8988T (cell line): Measurements from ENCODE around the gene RCAN3.

Experiments used
- DNase-seq: peaks from one replicate; pipeline ENCODE4 v3.0.0; 2011

The RCAN3 gene

GRCh38 chr1:24586119-24586518 is 83.5 kb downstream of the RCAN3 start:
- DNase-seq, result no peak

- DNase-seq, result no peak
These were observed 84.6 kb downstream of the RCAN3 start for GRCh38 chr1:24586970-24587820.

GRCh38 chr1:24588573-24588972 is 85.9 kb downstream of the RCAN3 start:
- no peak for DNase-seq

- no peak for DNase-seq
These were observed 86.6 kb downstream of the RCAN3 start for GRCh38 chr1:24589200-24589599.
